H1 (cell line): Measurements from ENCODE around the gene CACNB1. TPM values are rescaled to one million over a fixed set of nuclear protein-coding genes. Genes with fewer than 3 reads are reported as not detected.

ENCODE experiments used
- CTCF ChIA-PET: fragments of 300-600 bp; sonication (Branson Sonifier 250); formaldehyde crosslinking; loops from one replicate; lab custom pipeline; 2021; ENCODE audit not compliant: partially characterized antibody; lab: Charles Lee
- POLR2A ChIA-PET: fragments of 300-600 bp; sonication (Branson Sonifier 250); formaldehyde crosslinking; loops from one replicate; lab custom pipeline; 2021; ENCODE audit warnings: inconsistent platforms; ENCODE audit not compliant: partially characterized antibody; lab: Charles Lee
- DNase-seq, 2 experiments: peaks; one replicate each; pipeline versions ENCODE4 v3.0.0 to v3.0.0-alpha.2; 2010 to 2022; ENCODE audit warnings: low spot score in 2 of 2, low read depth in 1 of 2, mixed read lengths in 1 of 2
- FAIRE-seq: peaks from 2 replicates; lab custom pipeline; 2011; peaks lifted over from hg19 to GRCh38; lab: Jason Lieb, UNC
- H2AFZ ChIP-seq: 2 replicates; pipeline ENCODE4 v1.8.1; 2012; ENCODE audit warnings: low read length, inconsistent platforms
- H2AK5ac ChIP-seq: 2 replicates; pipeline ENCODE4 v1.6.1; 2013; ENCODE audit warnings: low read depth, low read length
- H2BK120ac ChIP-seq: replicated peaks from 2 replicates; pipeline ENCODE3; 2013; ENCODE audit warnings: low read depth, low read length, inconsistent platforms
- H2BK12ac ChIP-seq: 2 replicates; pipeline ENCODE4 v1.6.1; 2013; ENCODE audit warnings: low read depth, low read length
- H2BK15ac ChIP-seq: 2 replicates; pipeline ENCODE4 v1.6.1; 2013; ENCODE audit warnings: low read length
- H2BK20ac ChIP-seq: 2 replicates; pipeline ENCODE4 v1.6.1; 2013; ENCODE audit warnings: low read length
- H2BK5ac ChIP-seq: 2 replicates; pipeline ENCODE4 v1.6.1; 2013; ENCODE audit warnings: low read depth, low read length
- H3K14ac ChIP-seq: 2 replicates; pipeline ENCODE4 v1.6.1; 2013; ENCODE audit warnings: inconsistent platforms; ENCODE audit not compliant: insufficient read length
- H3K18ac ChIP-seq: 2 replicates; pipeline ENCODE4 v1.6.1; 2013; ENCODE audit warnings: low read length; ENCODE audit errors: extremely low read depth
- H3K23ac ChIP-seq: 2 replicates; pipeline ENCODE4 v1.6.1; 2013; ENCODE audit warnings: inconsistent platforms; ENCODE audit not compliant: insufficient read length
- H3K23me2 ChIP-seq: 2 replicates; pipeline ENCODE4 v1.6.1; 2013; ENCODE audit warnings: low read depth, low read length
- H3K27ac ChIP-seq: 2 replicates; pipeline ENCODE4 v1.6.1; 2011; ENCODE audit warnings: low read depth, low read length, inconsistent platforms
- H3K27me3 ChIP-seq, 4 experiments: replicated peaks in 1 of 4; 1 replicate in 1 of 4; 2 replicates in 3 of 4; pipeline versions ENCODE4 v1.6.1 to v1.8.1; 2011 to 2013; ENCODE audit warnings: low read length in 3 of 4, mild to moderate bottlenecking in 3 of 4, inconsistent platforms in 2 of 4, mixed read lengths in 2 of 4, moderate library complexity in 1 of 4; ENCODE audit not compliant: control insufficient read depth in 3 of 4, insufficient read depth in 3 of 4; ENCODE audit errors: extremely low read depth in 1 of 4
- H3K36me3 ChIP-seq, 4 experiments: 2 replicates each; pipeline versions ENCODE4 v1.6.1 to v1.8.1; 2011 to 2013; ENCODE audit warnings: mild to moderate bottlenecking in 4 of 4, low read length in 3 of 4, moderate library complexity in 2 of 4, control low read depth in 1 of 4, inconsistent platforms in 1 of 4; ENCODE audit not compliant: insufficient read depth in 4 of 4, control insufficient read depth in 2 of 4
- H3K4ac ChIP-seq: replicated peaks from 2 replicates; pipeline ENCODE3; 2013; ENCODE audit warnings: low read length, low read depth, mixed read lengths, inconsistent platforms; ENCODE audit not compliant: insufficient read length
- H3K4me1 ChIP-seq, 4 experiments: replicated peaks in 1 of 4; 1 replicate in 1 of 4; 2 replicates in 3 of 4; pipeline versions ENCODE4 v1.6.1 to v1.8.1; 2011 to 2013; ENCODE audit warnings: low read length in 3 of 4, inconsistent platforms in 2 of 4, mixed read lengths in 1 of 4; ENCODE audit not compliant: insufficient read depth in 4 of 4, control insufficient read depth in 3 of 4
- H3K4me2 ChIP-seq, 2 experiments: 2 replicates each; pipeline versions ENCODE4 v1.6.1 to v1.8.1; 2011 to 2013; ENCODE audit warnings: low read depth in 2 of 2, low read length in 2 of 2, control low read depth in 1 of 2, inconsistent platforms in 1 of 2, mild to moderate bottlenecking in 1 of 2; ENCODE audit not compliant: insufficient read depth in 1 of 2
- H3K4me3 ChIP-seq, 4 experiments: fragments of 200-600, 300-600 bp in 1 of 4; sonication (generic), shearing (Covaris generic), sonication (Bioruptor Twin) in 1 of 4; 2 replicates each; pipeline versions ENCODE4 v1.5.1 to v1.8.1; 2011 to 2016; ENCODE audit warnings: low read length in 4 of 4, low read depth in 3 of 4, control low read depth in 2 of 4, inconsistent platforms in 2 of 4, mild to moderate bottlenecking in 2 of 4, mixed read lengths in 1 of 4, moderate library complexity in 1 of 4; ENCODE audit not compliant: insufficient read depth in 2 of 4; ENCODE audit errors: extremely low read depth in 1 of 4
- H3K56ac ChIP-seq: replicated peaks from 2 replicates; pipeline ENCODE3; 2013; ENCODE audit warnings: low read depth, mild to moderate bottlenecking, mixed read lengths, low read length, inconsistent platforms; ENCODE audit not compliant: insufficient read length
- H3K79me1 ChIP-seq: 2 replicates; pipeline ENCODE4 v1.6.1; 2013; ENCODE audit warnings: low read depth, low read length, control low read depth
- H3K79me2 ChIP-seq, 2 experiments: 2 replicates each; pipeline versions ENCODE4 v1.6.1 to v1.8.1; 2012 to 2013; ENCODE audit warnings: low read length in 2 of 2, mild to moderate bottlenecking in 2 of 2, inconsistent platforms in 1 of 2; ENCODE audit not compliant: insufficient read depth in 2 of 2, control insufficient read depth in 1 of 2
- H3K9ac ChIP-seq, 4 experiments: replicated peaks in 1 of 4; 1 replicate in 1 of 4; 2 replicates in 3 of 4; pipeline versions ENCODE4 v1.6.1 to v1.8.1; 2011 to 2013; ENCODE audit warnings: low read depth in 3 of 4, low read length in 3 of 4, control low read depth in 2 of 4, mild to moderate bottlenecking in 2 of 4, moderate library complexity in 2 of 4, inconsistent platforms in 1 of 4; ENCODE audit errors: extremely low read depth in 1 of 4
- H3K9me3 ChIP-seq, 2 experiments: 2 replicates each; pipeline versions ENCODE4 v1.6.1 to v1.8.1; 2012 to 2013; ENCODE audit warnings: mild to moderate bottlenecking in 2 of 2, moderate library complexity in 2 of 2, control low read depth in 1 of 2, inconsistent platforms in 1 of 2, low read depth in 1 of 2, low read length in 1 of 2, mixed read lengths in 1 of 2; ENCODE audit not compliant: insufficient read depth in 2 of 2
- H4K20me1 ChIP-seq, 2 experiments: replicated peaks in 1 of 2; 2 replicates each; pipeline versions ENCODE3 to v1.8.1; 2011 to 2013; ENCODE audit warnings: inconsistent platforms in 2 of 2, low read length in 2 of 2, mild to moderate bottlenecking in 1 of 2; ENCODE audit not compliant: insufficient read depth in 2 of 2, control insufficient read depth in 1 of 2
- H4K5ac ChIP-seq: 2 replicates; pipeline ENCODE4 v1.6.1; 2013; ENCODE audit warnings: low read length, low read depth, mixed read lengths, inconsistent platforms; ENCODE audit not compliant: insufficient read length
- H4K8ac ChIP-seq: 2 replicates; pipeline ENCODE4 v1.8.0; 2013; ENCODE audit warnings: mild to moderate bottlenecking, moderate library complexity, low read length, inconsistent platforms; ENCODE audit not compliant: insufficient read depth; ENCODE audit errors: extremely low read depth
- H4K91ac ChIP-seq: replicated peaks from 2 replicates; pipeline ENCODE3; 2013; ENCODE audit warnings: low read length, mixed read lengths, inconsistent platforms; ENCODE audit not compliant: insufficient read length
- CHD2 ChIP-seq: IDR thresholded peaks from 2 replicates; pipeline ENCODE4 v1.6.1; 2012; ENCODE audit warnings: low read length, improper control_type of control experiment
- RAD21 ChIP-seq, 2 experiments: IDR thresholded peaks in 1 of 2; conservative IDR thresholded peaks in 1 of 2; 2 replicates each; pipeline ENCODE4 v1.6.1; 2011; ENCODE audit warnings: low read depth in 2 of 2, low read length in 2 of 2, improper control_type of control experiment in 1 of 2, inconsistent platforms in 1 of 2, mild to moderate bottlenecking in 1 of 2, moderate library complexity in 1 of 2
- SUZ12 ChIP-seq: fragments of 200-600 bp; sonication (generic); IDR thresholded peaks from 2 replicates; pipeline ENCODE4 v1.6.1; 2012; ENCODE audit warnings: mild to moderate bottlenecking, inconsistent platforms, low read length, moderate library complexity, mixed read lengths
- ZNF274 ChIP-seq: IDR thresholded peaks from 2 replicates; pipeline ENCODE4 v1.7.0; 2012; ENCODE audit warnings: low read length, borderline replicate concordance; ENCODE audit errors: extremely low read depth
- WGBS, 2 experiments: shearing (Covaris generic) in 1 of 2; methylation state at CpG; one replicate each; pipeline versions ENCODE4 v1.1.6 to v1.1.7; 2013 to 2015; ENCODE audit warnings: low lambda C conversion rate in 2 of 2, mixed read lengths in 2 of 2, inconsistent platforms in 1 of 2, low coverage in 1 of 2, missing lambda C conversion rate in 1 of 2; ENCODE audit not compliant: insufficient replicate concordance in 2 of 2, insufficient coverage in 1 of 2, insufficient read length in 1 of 2; ENCODE audit errors: extremely low coverage in 1 of 2, missing lambda C conversion rate in 1 of 2; 5-methylcytosine and 5-hydroxymethylcytosine counted together
- polyA plus RNA-seq, 7 experiments: library from polyadenylated mRNA; depleted of rRNA in 3 of 7; stranded (reverse) in 5 of 7; unstranded in 2 of 7; fragments of >200 nt in 5 of 7; fragments of 200-250 nt in 2 of 7; gene quantifications; 1 replicate in 5 of 7; 2 replicates in 1 of 7; 4 replicates in 1 of 7; pipeline versions ENCODE4 v1.2.1 to v1.2.3, GENCODE V29; 2011 to 2013; ENCODE audit warnings: missing spikeins in 2 of 7, mixed read lengths in 2 of 7
- total RNA-seq: library from RNA; stranded (reverse); fragmentation: NEBNext Ultra II Directional; extraction: Animal tissue kit (Norgen Biotek cat#: 25700); gene quantifications from 2 replicates; pipeline ENCODE4 v1.2.1, GENCODE V29; 2021

CACNB1 gene
- total and polyA plus RNA-seq, 2 of the 8 experiments (the other 6 are each of a cell fraction or from before 2014, with no cell fraction given), result 7.2 to 17.8 TPM

GRCh38 chr17:39151150-39151942, 46.1 kb downstream of the CACNB1 start, which contains the start of gene PLXDC1:
Gene PLXDC1 (minus strand): TSS chr17:39151637. CDS start chr17:39151437, 200 bp downstream.
- H3K9ac ChIP-seq, result peak within 1 kb of the TSS in 2 of 4 experiments; percentile 5 to 45; a peak in 1 of 7 replicates
- POLR2A ChIA-PET, result interaction anchor here (0.7 to 2.8 kb wide), 4 partner anchors 26 to 168 kb away, joined by 3 to 13 read pairs (median 4); no protein-coding TSS in a partner anchor
- TF ChIP-seq SUZ12, result peak; percentile 40
- no peak for TF ChIP-seq RAD21 (IDR thresholded peaks at IDR 0.05 in 1 of 2, conservative IDR thresholded peaks at IDR 0.05 in 1 of 2; ENCODE audit: low read depth in 2 of 2, low read length in 2 of 2)
- TF ChIP-seq CHD2, result no peak
- TF ChIP-seq ZNF274, result no peak

More at GRCh38 chr17:39151150-39151942, 46.1 kb downstream of the CACNB1 start, which contains the start of gene PLXDC1:
- Histone ChIP-seq H3K79me2 (no peaks in the 10 kb centered on the region), H2BK20ac (no peak within 1 kb of the TSS), H2BK5ac (no peak within 1 kb of the TSS), H3K4me1 (peaks cover 0 to 20% (median 6%) of the 10 kb centered on the region in 4 experiments; a peak in 4 of 7 replicates), H3K18ac (no peak within 1 kb of the TSS; the same call in 1 of the 2 replicates), H3K36me3 (no peaks in the 10 kb centered on the region), H3K4me2 (peak within 1 kb of the TSS; percentile 53 to 95), H3K14ac (no peak within 1 kb of the TSS), H3K9me3 (no peaks in the 10 kb centered on the region), H2AK5ac (no peak within 1 kb of the TSS), H4K8ac (no peak within 1 kb of the TSS; the same call in 1 of the 2 replicates), H2AFZ (0 out of 2 replicates have a peak within 1 kb of the TSS, but pooled peaks have one; percentile 18), H2BK120ac (no peak within 1 kb of the TSS), H3K27ac (no peak within 1 kb of the TSS), H3K4ac (no peak within 1 kb of the TSS), H3K23me2 (peaks cover 26% of the 10 kb centered on the region), H2BK12ac (no peak within 1 kb of the TSS), H4K5ac (no peak within 1 kb of the TSS), H4K91ac (no peak within 1 kb of the TSS), H3K27me3 (peaks cover 3 to 18% (median 15%) of the 10 kb centered on the region in 4 experiments), H3K4me3 (peak within 1 kb of the TSS; percentile 45 to 100 (median 87)), H3K79me1 (no peaks in the 10 kb centered on the region), H4K20me1 (no peaks in the 10 kb centered on the region), H3K56ac (no peak within 1 kb of the TSS), H3K23ac (no peak within 1 kb of the TSS), H2BK15ac (no peak within 1 kb of the TSS)
- FAIRE-seq (no peak), DNase-seq (peak in 1 of 2 experiments; percentile 71)
- whole genome bisulfite sequencing, 2 experiments, result 3% methylated on average over 27 of the region's 68 CpGs; no CpG with 5 or more reads in 1 of the 2 experiments
- CTCF ChIA-PET, result interaction anchor here (0.5 to 10.1 kb wide), 29 partner anchors 12 to 229 kb away, joined by 3 to 163 read pairs (median 4); partner anchors contain the start of genes ARL5C, FBXO47 and LASP1NB
